Heart left ventricle (tissue), 13 donors: ENCODE results near the gene MIF4GD.

ENCODE experiments used
- POLR2A ChIP-seq, 2 donors: fragments of 450-650 bp; IDR thresholded peaks; one replicate each; pipeline ENCODE4 v1.6.1; 2017; ENCODE audit warnings: antibody characterized with exemption in 2 of 2, mild to moderate bottlenecking in 2 of 2, moderate library complexity in 2 of 2
- TF ChIP-seq, protein P1 (sequence below), 12 donors: fragments of 200-600 bp; sonication (generic) in 4 of 12; IDR thresholded peaks; one replicate each; pipeline versions ENCODE4 v1.5.0 to v1.8.0; 2018 to 2022; ENCODE audit warnings: antibody characterized with exemption in 12 of 12, mild to moderate bottlenecking in 5 of 12
- donor health status: ischemic (EF 13 %, LVEDD 7.1; RV severe dilation, severe dysfunction).
- donor health status: DM: no; HTN: yes; CAD: no.
- donor health status: DM: no; HTN: no; CAD: no.
- donor health status: ischemic (EF 25% LVEDD 6.9; RV normal size, moderate dysfunction).
- donor health status: ischemic (EF 25% LVEDD 5.7; RV mildly dilated, moderate dysfunction).
- donor health status: ischemic (EF 35%, LVEDD 5.7; RV mildly dilated, moderate dysfunction).
- donor health status: nonischemic (EF 11% LVEDD 7.7; RV severe dilation, severe dysfunction).
- donor health status: DM: yes; HTN: yes; CAD: no.
- donor health status: PGD.
- donor health status: ischemic (EF 29% LVEDD 5.4; RV normal size, mild dysfunction).
- donor health status: nonischemic (EF 23%, LVEDD 6.1; RV moderate dilation, normal function).

GRCh38 chr17:75241502-75241901 lies 29.5 kb downstream of the MIF4GD start:
- TF ChIP-seq, protein P1, sequence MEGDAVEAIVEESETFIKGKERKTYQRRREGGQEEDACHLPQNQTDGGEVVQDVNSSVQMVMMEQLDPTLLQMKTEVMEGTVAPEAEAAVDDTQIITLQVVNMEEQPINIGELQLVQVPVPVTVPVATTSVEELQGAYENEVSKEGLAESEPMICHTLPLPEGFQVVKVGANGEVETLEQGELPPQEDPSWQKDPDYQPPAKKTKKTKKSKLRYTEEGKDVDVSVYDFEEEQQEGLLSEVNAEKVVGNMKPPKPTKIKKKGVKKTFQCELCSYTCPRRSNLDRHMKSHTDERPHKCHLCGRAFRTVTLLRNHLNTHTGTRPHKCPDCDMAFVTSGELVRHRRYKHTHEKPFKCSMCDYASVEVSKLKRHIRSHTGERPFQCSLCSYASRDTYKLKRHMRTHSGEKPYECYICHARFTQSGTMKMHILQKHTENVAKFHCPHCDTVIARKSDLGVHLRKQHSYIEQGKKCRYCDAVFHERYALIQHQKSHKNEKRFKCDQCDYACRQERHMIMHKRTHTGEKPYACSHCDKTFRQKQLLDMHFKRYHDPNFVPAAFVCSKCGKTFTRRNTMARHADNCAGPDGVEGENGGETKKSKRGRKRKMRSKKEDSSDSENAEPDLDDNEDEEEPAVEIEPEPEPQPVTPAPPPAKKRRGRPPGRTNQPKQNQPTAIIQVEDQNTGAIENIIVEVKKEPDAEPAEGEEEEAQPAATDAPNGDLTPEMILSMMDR (IDR thresholded peaks at IDR 0.05), result no peak
- TF ChIP-seq POLR2A (IDR thresholded peaks at IDR 0.05), result no peak
